Neutrophil (primary cell): ENCODE results near the gene TREX2.

Experiments
- H3K27ac ChIP-seq: fragments of 200-600 bp; sonication (generic); 2 replicates; pipeline ENCODE4 v1.5.1; 2016; ENCODE audit warnings: mild to moderate bottlenecking, moderate library complexity
- H3K27me3 ChIP-seq: fragments of 200-600 bp; sonication (generic); 2 replicates; pipeline ENCODE4 v1.6.0; 2016; ENCODE audit warnings: mild to moderate bottlenecking
- H3K36me3 ChIP-seq: fragments of 200-600 bp; sonication (generic); 2 replicates; pipeline ENCODE4 v1.5.1; 2017
- H3K4me1 ChIP-seq, 2 experiments: fragments of 200-600 bp in 1 of 2; sonication (generic) in 1 of 2; 1 replicate in 1 of 2; 2 replicates in 1 of 2; pipeline versions ENCODE4 v1.5.1 to v1.6.1; 2013 to 2016; ENCODE audit warnings: low read depth in 1 of 2, low read length in 1 of 2, mild to moderate bottlenecking in 1 of 2, moderate library complexity in 1 of 2; ENCODE audit not compliant: control insufficient read depth in 1 of 2, insufficient read depth in 1 of 2
- H3K4me3 ChIP-seq, 2 experiments: fragments of 200-600 bp in 1 of 2; sonication (generic) in 1 of 2; 1 replicate in 1 of 2; 2 replicates in 1 of 2; pipeline ENCODE4 v1.5.1; 2013 to 2016; ENCODE audit warnings: low read depth in 1 of 2, low read length in 1 of 2, mild to moderate bottlenecking in 1 of 2, moderate library complexity in 1 of 2
- H3K9me3 ChIP-seq: fragments of 200-600 bp; sonication (generic); 2 replicates; pipeline ENCODE4 v1.5.1; 2016
- TF ChIP-seq, protein P1 (sequence below): fragments of 200-600 bp; sonication (generic); IDR thresholded peaks from 2 replicates; pipeline ENCODE4 v1.5.1; 2016; ENCODE audit warnings: antibody characterized with exemption

The TREX2 gene

DNA sequence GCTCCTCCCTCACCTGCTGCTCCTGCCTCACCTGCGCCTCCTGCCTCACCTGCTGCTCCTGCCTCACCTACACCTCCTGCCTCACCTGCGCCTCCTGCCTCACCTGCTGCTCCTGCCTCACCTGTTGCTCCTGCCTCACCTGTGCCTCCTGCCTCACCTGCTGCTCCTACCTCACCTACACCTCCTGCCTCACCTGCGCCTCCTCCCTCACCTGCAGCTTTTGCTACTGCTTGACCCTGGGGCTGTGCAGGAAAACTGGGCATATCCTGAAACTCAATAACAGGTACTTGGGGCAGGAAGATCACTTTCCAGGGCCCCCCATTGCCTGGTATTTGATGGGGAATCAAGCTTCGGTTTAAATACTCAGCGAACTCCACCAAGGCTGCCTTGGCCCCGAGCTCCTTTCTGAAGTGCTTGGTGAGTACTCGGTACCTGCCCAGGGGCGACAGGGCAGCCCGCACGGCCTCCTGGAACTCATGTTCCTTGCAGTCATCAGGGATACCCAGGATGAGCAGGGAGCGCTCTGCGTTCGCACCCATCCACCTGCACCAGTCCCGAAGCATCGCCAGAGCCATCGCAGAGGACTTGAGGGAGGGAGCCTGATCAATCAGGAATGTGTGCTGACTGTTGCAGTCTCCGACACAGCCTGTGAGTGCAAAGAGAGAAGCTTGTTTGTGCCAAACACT lies 47.4 kb downstream of the TREX2 start:
- Histone ChIP-seq H3K27me3 (no peaks in the 10 kb centered on the region), H3K9me3 (no peaks in the 10 kb centered on the region), H3K36me3 (no peaks in the 10 kb centered on the region), H3K27ac (no peak overlapping the region), H3K4me1 (peaks cover 9 to 11% of the 10 kb centered on the region in 2 experiments), H3K4me3 (no peak overlapping the region)
- TF ChIP-seq, protein P1, sequence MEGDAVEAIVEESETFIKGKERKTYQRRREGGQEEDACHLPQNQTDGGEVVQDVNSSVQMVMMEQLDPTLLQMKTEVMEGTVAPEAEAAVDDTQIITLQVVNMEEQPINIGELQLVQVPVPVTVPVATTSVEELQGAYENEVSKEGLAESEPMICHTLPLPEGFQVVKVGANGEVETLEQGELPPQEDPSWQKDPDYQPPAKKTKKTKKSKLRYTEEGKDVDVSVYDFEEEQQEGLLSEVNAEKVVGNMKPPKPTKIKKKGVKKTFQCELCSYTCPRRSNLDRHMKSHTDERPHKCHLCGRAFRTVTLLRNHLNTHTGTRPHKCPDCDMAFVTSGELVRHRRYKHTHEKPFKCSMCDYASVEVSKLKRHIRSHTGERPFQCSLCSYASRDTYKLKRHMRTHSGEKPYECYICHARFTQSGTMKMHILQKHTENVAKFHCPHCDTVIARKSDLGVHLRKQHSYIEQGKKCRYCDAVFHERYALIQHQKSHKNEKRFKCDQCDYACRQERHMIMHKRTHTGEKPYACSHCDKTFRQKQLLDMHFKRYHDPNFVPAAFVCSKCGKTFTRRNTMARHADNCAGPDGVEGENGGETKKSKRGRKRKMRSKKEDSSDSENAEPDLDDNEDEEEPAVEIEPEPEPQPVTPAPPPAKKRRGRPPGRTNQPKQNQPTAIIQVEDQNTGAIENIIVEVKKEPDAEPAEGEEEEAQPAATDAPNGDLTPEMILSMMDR = no peak

DNA sequence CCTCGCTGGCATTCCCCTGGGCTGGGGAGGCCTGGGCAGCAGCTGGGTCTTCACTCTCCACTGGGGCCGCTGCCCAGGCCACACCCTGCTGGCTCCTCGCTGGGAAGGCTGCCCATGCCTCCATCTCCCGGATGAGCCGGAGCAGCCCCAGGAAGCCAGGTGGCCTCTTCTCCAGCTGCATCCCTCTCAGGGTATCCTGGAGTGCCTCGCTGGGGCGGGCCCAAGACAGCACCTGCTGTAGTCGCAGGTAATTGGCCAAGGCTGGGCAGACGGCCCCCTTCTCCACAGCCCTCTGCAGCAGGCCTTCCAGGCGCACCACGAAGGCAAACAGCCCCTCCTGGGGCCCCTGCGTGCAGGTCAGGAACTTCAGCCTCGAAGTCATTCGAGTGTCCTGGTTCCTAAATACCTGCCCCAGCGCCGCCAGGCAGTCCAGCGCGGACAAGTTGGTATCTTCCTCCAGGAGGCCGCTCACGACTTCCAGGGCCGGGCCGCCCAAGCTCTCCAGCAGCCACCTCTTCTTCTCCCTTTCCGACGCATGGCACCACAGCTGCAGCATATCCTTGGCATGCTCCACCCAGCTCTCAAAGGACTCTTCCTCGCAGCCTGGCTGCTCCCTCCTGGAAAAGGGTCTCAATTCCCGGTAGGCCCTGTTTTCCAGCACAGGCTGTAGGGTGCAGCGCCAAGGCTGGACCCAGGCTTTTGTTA lies 48.4 kb downstream of the TREX2 start:
- no peak overlapping the region for H3K4me3 ChIP-seq
- no peaks in the 10 kb centered on the region for H3K27me3 ChIP-seq
- no peaks in the 10 kb centered on the region for H3K36me3 ChIP-seq
- TF ChIP-seq, protein P1 = no peak
- peaks cover 9 to 11% of the 10 kb centered on the region in 2 experiments for H3K4me1 ChIP-seq
- no peak overlapping the region for H3K27ac ChIP-seq
- no peaks in the 10 kb centered on the region for H3K9me3 ChIP-seq

DNA sequence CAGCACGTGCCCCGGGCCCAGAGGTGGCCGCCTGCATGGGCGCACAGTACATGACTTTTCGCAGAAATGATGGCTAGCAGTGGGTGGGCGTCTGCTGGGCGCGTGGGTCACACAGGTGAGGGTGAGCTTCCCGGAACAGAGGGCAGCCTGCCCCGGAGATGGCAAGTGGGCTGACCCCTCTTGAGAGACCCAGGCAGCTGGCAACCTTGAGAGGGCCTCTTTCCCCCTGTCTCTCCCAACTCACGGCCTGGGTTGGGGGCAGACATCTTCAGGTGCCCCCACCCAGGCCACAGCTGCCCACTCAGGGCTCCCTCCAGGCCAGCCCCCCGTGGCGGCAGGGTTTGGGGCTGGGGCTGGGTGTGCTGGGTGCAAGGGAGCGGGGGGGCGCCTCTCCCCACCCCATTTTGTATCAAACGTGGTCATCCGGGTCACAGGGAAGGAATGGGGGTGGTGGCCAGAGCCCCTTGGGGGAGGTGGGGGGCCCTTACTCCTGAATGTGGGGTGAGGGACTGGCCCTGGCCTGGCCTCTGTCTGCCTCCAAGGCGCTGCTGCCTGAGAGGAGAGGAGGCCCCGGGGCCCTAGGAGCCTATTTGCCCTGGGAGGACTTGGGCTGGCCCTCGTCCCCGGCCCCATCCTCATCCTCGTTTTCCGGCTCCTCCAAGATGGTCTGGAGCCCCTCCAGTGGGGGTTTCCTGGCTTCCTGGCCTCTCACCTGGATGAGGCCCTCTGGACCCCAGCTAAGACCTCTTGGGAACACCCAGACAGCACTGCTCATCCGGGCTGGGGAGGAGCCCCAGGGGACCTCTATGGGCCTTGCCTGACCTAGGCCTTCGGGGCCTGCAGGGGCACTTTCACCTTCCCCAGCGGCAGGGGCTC lies 49.3 kb downstream of the TREX2 start:
- no peaks in the 10 kb centered on the region for H3K9me3 ChIP-seq
- H3K36me3 ChIP-seq = no peaks in the 10 kb centered on the region
- TF ChIP-seq, protein P1 = no peak
- H3K4me3 ChIP-seq = no peak overlapping the region
- no peaks in the 10 kb centered on the region for H3K27me3 ChIP-seq
- H3K4me1 ChIP-seq = peaks cover 9 to 11% of the 10 kb centered on the region in 2 experiments
- H3K27ac ChIP-seq = no peak overlapping the region

DNA sequence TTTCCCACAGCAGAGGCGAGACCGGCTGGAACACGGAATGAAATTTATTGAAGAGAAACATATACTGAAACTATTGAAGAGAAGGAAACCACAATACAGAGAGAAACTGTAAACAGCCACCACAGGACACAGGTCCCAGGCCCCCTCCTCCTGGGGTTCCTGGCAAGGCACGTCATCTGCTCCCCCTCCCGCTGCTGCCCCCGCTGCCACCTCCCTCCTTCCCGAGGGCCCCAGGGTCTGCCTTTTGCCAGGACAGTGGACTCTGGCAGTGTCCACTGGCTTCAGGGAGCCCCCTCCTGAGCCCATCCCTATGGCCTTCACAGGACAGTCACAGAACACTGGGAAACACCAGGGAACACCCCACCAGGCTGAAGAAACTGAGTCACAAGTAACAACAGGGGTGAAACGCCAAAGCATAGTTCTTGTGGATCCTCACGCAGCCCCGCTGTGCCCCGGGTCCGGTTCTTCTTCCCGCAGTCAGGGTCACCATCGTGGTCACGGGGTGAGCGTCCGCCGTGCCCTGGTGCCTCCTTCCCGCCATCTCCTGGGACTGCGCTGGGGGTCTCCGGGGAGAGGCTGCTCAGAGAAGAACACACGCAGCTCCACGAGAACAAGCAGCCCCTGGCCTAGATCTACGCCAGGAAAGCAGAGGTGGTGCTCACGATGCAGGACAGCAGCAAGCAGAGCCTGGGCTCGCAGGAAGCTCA lies 50.1 kb downstream of the TREX2 start:
- peaks cover 9 to 11% of the 10 kb centered on the region in 2 experiments for H3K4me1 ChIP-seq
- no peaks in the 10 kb centered on the region for H3K27me3 ChIP-seq
- TF ChIP-seq, protein P1 = no peak
- H3K36me3 ChIP-seq = no peaks in the 10 kb centered on the region
- H3K27ac ChIP-seq = no peak overlapping the region
- no peak overlapping the region for H3K4me3 ChIP-seq
- H3K9me3 ChIP-seq = no peaks in the 10 kb centered on the region

DNA sequence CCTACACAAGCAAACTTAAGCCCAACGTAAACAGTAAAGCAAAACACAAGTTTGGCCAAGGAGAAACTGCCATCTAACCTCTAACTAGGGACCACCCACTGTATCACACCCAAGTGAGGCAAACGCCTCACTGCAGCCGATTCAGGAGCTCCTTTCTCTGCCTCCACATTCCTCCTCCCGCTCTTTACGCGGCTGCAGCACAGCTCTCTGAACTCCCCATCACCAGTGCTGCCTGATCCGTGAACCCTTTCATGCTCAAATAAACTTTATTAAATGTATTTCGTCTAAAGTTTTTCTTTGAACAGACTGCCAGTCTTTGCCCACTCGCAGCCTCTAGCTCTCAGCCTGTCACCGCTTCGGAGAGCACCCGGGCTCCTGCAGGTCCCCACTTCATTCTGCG lies 51.2 kb downstream of the TREX2 start:
- Histone ChIP-seq H3K4me1 (peaks cover under 1 to 3% of the 10 kb centered on the region in 2 experiments), H3K9me3 (no peaks in the 10 kb centered on the region), H3K27me3 (no peaks in the 10 kb centered on the region), H3K27ac (no peak overlapping the region), H3K4me3 (no peak overlapping the region), H3K36me3 (no peaks in the 10 kb centered on the region)
- TF ChIP-seq, protein P1 = no peak
